GM10266 (cell line): ENCODE measurements around the gene CKAP2L.

ENCODE experiments used
- DNase-seq: peaks from one replicate; pipeline ENCODE4 v3.0.0; 2012; ENCODE audit errors: extremely low spot score
- TF ChIP-seq, protein P1 (sequence below): IDR thresholded peaks from 2 replicates; pipeline ENCODE4 v1.5.1; 2012; ENCODE audit warnings: mild to moderate bottlenecking, low read depth; ENCODE audit not compliant: control insufficient read depth, insufficient read depth; ENCODE audit errors: missing control alignments

CKAP2L gene

DNA sequence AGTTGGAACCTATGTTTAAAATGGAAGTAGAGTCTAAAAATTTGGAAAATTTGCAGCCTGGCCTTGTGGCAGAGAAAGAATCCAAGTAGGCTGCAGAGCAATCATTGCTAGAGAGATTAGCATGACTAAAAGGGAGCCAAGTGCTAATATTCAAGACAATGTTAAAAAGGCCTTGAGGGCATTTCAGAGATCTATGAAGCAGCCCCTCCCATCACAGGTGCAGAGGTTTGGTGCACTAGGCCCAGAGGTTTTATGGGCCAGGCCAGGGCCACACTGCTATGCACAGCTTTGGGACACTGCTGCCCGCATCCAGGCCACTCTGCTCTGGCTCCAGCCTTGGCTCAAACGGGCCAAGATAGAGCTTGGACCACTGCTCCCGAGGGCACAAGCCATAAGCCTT, 26.6 kb upstream of the CKAP2L start:
- TF ChIP-seq, protein P1, sequence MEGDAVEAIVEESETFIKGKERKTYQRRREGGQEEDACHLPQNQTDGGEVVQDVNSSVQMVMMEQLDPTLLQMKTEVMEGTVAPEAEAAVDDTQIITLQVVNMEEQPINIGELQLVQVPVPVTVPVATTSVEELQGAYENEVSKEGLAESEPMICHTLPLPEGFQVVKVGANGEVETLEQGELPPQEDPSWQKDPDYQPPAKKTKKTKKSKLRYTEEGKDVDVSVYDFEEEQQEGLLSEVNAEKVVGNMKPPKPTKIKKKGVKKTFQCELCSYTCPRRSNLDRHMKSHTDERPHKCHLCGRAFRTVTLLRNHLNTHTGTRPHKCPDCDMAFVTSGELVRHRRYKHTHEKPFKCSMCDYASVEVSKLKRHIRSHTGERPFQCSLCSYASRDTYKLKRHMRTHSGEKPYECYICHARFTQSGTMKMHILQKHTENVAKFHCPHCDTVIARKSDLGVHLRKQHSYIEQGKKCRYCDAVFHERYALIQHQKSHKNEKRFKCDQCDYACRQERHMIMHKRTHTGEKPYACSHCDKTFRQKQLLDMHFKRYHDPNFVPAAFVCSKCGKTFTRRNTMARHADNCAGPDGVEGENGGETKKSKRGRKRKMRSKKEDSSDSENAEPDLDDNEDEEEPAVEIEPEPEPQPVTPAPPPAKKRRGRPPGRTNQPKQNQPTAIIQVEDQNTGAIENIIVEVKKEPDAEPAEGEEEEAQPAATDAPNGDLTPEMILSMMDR, result no peak
- DNase-seq, result no peak

DNA sequence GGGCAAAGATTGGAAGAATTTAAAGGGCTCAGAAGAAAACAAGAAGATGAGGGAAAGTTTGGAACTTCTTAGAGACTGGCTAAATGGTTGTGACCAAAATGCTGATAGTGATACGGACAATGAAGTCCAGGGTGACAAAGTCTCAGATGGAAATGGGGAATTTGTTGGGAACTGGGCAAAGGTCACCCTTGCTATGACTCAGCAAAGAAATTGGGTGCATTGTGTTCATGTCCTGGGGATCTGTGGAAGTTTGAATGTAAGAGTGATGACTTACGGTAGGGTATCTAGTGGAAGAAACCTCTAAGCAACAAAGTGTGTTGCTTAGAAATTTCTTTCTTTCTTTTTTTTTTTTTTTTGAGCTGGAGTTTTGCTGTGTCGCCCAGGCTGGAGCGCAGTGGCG, 25.9 kb upstream of the CKAP2L start:
- TF ChIP-seq, protein P1, result no peak
- DNase-seq, result no peak

DNA sequence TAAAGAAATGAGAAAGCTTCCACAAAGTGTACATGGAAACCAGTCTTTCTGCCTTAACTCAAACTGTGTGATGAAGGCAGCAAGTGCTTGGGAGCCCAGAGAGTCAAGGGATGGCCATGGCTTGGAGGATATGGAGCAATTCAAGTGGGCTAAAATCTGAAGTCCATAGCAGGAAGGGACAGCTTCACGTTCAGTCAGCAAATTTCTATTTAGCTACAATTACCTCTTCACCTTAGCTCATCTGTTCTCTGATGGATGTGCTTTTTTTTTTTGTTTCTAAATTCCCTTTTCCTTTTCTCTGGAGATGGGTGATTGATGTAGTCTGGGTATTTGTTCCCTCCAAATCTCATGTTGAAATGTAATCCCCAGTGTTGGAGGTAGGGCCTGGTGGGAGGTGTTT, 24.8 kb upstream of the CKAP2L start:
- DNase-seq, result no peak
- TF ChIP-seq, protein P1, result no peak

DNA sequence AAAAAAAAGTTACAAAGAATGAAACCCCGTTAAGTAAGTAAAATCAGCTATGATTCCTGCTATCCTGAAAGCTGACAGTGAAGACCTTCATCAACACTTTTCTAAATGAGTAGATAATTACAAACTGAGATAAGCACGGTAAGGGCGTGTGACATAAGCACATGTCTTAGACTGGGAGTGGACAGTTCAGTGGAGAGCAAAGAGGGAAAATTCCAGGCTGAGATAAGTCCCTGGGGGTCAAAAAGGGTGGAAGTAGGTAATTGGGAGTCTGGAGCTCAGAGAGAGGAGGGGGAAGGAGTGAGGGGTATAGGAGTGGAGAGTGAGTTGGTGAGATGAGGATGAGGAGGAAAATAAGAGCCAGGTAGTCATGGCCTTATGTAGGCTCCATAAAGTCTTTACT, 24.2 kb upstream of the CKAP2L start:
- TF ChIP-seq, protein P1, result no peak
- no peak for DNase-seq

DNA sequence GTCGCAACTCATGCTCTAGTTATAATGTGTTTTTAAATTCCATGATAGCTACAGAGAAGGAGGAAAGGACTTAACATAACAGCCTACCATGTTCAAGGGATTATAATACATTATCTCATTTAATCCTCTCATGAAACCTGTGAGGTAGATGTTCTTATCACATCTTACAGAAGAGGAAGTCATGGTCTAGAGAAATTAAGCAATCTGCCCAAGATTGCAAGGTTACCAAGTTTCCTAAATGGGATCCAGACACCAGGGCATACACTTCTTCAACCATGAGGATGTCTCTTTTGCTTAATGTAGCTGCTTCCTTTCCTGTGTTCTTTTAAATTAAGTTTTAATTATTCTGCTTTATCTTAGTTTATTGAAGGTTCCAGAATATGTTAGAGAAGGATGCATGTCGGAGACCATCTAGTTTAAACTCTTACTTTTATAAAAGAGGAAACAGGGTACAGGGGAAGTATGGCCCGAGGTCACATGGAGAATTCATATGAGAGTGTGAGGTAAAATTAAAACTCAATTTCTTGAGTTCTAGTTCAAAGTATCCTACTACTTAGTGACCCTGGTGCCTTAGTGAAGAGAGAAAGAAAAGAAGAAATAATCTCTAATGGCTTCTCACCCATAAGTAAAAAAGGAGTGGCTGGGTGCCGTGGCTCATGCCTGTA, 23.5 kb upstream of the CKAP2L start:
- TF ChIP-seq, protein P1, result no peak
- no peak for DNase-seq

DNA sequence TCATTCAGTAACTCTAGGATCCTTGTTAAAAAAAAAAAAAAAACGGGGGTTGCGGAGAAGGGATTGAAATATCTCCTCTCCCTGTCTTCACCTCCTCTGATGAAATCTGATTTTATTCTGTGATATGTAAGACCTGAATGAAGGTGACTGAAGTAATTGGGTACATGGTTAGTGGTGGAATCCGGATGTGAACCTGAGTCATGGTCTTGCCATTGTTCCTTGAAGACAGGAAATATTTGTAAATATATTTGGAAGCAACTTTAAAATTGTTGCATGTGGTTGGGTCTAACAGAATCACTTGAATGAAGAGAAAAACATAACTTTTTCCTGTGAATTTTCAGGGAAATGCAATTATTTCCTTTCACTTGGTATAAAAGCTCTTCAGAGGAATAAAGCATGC, 22.9 kb upstream of the CKAP2L start:
- TF ChIP-seq, protein P1, result no peak
- DNase-seq, result no peak

DNA sequence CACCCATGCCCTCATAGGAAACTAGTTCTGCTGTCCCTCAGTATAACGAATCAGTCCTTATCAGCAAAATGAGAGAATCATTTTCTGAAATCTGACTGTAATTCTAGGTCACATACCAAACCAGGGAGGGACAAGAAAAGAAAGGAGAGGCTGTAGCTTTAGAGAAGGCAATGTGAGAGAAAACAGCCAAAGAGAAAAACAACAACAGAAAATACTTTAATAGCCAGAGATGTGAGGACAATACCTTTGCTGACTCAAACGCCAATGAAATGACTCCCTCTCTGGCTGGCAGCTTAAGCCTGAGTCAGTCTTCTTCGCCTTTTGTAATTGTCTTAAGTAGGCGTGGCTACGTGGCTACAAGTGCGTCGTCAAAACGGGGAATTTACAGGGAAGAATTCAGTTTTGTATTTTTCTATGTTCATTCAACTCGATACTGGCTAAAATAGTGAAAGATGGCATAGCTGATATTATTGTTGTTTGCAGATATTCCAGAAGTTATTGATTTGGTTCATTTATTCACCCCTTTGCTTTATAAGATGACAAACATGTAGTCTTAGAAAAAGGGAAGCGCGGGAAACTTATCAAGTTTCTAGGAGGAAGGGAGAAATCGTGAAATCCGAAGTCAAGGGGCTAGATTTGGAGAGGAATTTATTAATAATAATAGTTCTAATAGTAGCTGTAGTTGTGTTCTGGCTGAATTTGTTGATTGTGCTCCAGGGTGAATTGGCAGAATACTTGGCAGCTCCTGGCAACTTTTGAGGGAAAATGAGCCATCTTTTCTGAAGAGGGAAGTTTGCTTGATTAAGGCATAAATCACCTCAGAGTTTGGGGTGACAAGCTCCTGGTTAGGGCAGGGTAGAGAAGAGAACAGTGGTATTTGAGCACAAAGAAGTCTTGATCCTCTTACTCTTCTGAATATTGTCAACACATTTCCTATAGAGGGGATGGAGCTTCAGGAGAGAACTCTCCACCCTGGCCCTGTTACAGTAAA, 20.1 kb upstream of the CKAP2L start, which contains the start of gene IL1A:
Gene IL1A (minus strand): TSS at position 295 of the 991 bp plus-strand sequence. CDS start 723 bp downstream, outside the sequence.
- DNase-seq, result no peak
- TF ChIP-seq, protein P1, result no peak
